Nephron progenitor cell (in vitro differentiated cells): ENCODE measurements around the gene CFAP61.

Experiments
- DNase-seq: peaks from one replicate; pipeline ENCODE4 v3.0.0; 2021
- H3K27ac Mint-ChIP-seq: 2 replicates; pipeline ENCODE4 v1.8.0; 2021; ENCODE audit warnings: mild to moderate bottlenecking, moderate library complexity, mixed read lengths
- H3K27me3 Mint-ChIP-seq: 2 replicates; pipeline ENCODE4 v1.8.0; 2021; ENCODE audit warnings: mild to moderate bottlenecking, low read depth, mixed read lengths; ENCODE audit not compliant: poor library complexity
- H3K36me3 Mint-ChIP-seq: 2 replicates; pipeline ENCODE4 v1.8.0; 2021; ENCODE audit warnings: low read depth, mixed read lengths
- H3K4me1 Mint-ChIP-seq: 2 replicates; pipeline ENCODE4 v1.8.0; 2021; ENCODE audit warnings: mixed read lengths
- H3K4me3 Mint-ChIP-seq: 2 replicates; pipeline ENCODE4 v1.8.0; 2021; ENCODE audit warnings: mild to moderate bottlenecking, moderate library complexity, mixed read lengths
- H3K9me3 Mint-ChIP-seq: 2 replicates; pipeline ENCODE4 v1.8.0; 2021; ENCODE audit warnings: mild to moderate bottlenecking, moderate library complexity, mixed read lengths
- TF ChIP-seq, protein P1 (sequence below): fragments of 200-600 bp; sonication (generic); IDR thresholded peaks from 2 replicates; pipeline ENCODE4 v1.5.0; 2021; ENCODE audit warnings: antibody characterized with exemption

The CFAP61 gene

DNA sequence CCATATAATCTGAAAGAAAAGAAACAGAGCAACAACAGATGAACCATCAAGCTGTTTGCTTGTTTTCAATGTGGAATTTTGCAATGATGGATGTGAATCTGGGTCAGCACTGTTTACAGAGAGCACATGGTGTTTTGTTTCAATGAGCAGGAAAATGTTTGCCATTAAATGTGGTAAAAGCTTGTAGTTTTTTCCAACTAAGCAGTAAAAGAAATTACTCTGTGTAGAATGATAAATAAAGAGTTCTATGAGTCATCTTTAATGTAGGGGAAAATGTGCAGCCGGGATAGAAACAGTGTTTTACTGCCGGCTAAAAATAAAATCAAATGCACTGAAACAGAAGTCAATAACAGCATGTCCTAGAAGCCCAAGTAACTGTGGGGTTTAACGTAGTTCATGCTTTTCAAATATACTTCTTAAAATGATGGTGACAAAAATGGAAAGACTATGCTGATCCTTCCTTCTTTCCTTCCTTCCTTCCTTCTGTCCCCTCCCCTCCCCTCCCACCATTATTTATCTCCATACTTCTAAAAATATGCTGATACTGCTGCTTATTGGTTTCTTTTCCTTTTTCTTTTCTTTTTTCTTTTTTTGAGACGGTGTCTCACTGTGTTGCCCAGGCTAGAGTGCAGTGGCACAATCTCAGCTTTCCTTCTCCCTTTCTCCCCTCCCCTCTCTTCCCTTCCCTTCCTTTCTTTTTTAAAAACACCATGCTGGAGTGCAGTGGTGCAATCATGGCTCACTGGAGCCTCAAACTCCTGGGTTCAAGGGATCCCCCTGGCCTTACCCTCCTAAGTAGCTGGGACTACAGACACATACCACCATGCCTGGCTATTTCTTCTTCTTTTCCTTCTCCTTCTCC, 41.5 kb upstream of the CFAP61 start:
- TF ChIP-seq, protein P1, sequence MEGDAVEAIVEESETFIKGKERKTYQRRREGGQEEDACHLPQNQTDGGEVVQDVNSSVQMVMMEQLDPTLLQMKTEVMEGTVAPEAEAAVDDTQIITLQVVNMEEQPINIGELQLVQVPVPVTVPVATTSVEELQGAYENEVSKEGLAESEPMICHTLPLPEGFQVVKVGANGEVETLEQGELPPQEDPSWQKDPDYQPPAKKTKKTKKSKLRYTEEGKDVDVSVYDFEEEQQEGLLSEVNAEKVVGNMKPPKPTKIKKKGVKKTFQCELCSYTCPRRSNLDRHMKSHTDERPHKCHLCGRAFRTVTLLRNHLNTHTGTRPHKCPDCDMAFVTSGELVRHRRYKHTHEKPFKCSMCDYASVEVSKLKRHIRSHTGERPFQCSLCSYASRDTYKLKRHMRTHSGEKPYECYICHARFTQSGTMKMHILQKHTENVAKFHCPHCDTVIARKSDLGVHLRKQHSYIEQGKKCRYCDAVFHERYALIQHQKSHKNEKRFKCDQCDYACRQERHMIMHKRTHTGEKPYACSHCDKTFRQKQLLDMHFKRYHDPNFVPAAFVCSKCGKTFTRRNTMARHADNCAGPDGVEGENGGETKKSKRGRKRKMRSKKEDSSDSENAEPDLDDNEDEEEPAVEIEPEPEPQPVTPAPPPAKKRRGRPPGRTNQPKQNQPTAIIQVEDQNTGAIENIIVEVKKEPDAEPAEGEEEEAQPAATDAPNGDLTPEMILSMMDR = no peak
- peaks cover 32% of the 10 kb centered on the region for H3K4me1 Mint-ChIP-seq
- no peak overlapping the region for H3K4me3 Mint-ChIP-seq
- H3K27me3 Mint-ChIP-seq = peaks cover 6% of the 10 kb centered on the region
- no peak for DNase-seq
- H3K27ac Mint-ChIP-seq = no peak overlapping the region
- H3K36me3 Mint-ChIP-seq = no peaks in the 10 kb centered on the region
- no peaks in the 10 kb centered on the region for H3K9me3 Mint-ChIP-seq

GRCh38 chr20:20012541-20012940, 39.8 kb upstream of the CFAP61 start:
- Mint-ChIP-seq H3K4me3 (no peak overlapping the region), H3K27me3 (peaks cover 6% of the 10 kb centered on the region), H3K4me1 (peaks cover 37% of the 10 kb centered on the region), H3K9me3 (no peaks in the 10 kb centered on the region), H3K27ac (no peak overlapping the region), H3K36me3 (no peaks in the 10 kb centered on the region)
- no peak for DNase-seq
- TF ChIP-seq, protein P1 = no peak

DNA sequence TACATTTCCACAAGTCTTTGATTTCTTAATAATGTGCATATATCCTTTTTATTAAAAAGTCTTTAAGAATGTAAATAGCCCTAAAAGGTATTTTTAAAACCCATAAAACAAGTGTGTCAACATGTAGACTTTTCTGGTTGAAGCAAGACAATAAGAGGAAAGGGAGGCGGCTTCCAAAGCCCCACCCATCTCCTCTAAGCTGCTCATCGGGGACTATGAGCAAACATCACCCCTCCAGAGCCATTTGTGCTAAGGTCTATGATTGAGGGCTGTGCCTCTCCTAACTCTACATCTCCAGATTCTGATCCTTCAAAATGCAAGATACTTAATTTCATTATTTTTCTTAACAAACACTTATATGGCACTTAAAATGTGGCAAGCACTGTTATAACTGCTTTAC, 37.7 kb upstream of the CFAP61 start:
- DNase-seq = no peak
- Mint-ChIP-seq H3K36me3 (no peaks in the 10 kb centered on the region), H3K9me3 (no peaks in the 10 kb centered on the region), H3K27me3 (no peaks in the 10 kb centered on the region), H3K4me1 (peaks cover 55% of the 10 kb centered on the region), H3K27ac (no peak overlapping the region), H3K4me3 (no peak overlapping the region)
- TF ChIP-seq, protein P1 = no peak

DNA sequence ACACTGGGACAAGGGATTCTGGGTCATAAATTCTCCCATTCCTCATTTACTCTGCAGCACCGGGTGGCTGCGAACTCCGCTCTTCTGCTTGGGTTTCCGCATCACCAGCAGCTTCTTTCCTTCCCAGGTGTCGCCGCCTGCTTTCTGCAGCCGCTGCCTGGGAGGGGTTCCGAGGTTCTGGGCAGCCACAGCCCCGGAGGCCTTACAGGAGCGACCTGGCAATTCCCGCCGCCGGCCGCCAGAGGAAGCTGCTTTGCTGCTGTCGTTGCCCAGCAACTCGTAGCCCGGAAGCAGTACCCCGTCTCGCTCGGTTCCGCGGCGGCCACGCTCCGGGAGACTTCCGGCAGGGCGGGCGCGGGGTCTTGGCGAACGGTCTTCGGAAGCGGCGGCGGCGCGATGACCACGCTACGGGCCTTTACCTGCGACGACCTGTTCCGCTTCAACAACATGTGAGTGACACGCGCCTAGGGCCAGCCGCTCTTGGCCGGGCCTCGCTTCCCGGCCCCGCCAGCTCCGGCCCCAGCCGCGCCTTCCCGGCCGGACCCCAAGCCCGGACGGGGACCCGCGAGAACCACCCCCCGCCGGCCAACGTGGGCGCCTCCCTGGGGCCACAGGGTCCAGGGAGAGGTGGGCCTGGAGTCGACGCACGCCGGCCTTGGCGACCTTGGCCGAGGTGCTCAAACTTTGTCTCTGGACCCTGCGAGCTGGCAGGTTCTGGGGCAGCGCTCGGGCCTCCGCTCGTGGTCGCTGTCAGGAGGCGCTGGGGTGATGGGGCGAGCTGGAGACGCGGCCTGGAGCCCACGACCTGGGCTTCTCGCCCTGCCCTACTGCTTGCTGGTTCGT, 35.1 kb upstream of the CFAP61 start, which contains the start of gene NAA20:
TSS of gene NAA20 (plus strand) at position 362 of the 843 bp plus-strand sequence. CDS start at position 397, 35 bp downstream.
- Mint-ChIP-seq H3K36me3 (no peaks in the 10 kb centered on the region), H3K27ac (peak within 1 kb of the TSS; percentile 91), H3K4me1 (peaks cover 58% of the 10 kb centered on the region), H3K4me3 (peak within 1 kb of the TSS; percentile 81), H3K9me3 (no peaks in the 10 kb centered on the region), H3K27me3 (no peaks in the 10 kb centered on the region)
- peak; percentile 94 for DNase-seq
- TF ChIP-seq, protein P1 = peak; percentile 63

DNA sequence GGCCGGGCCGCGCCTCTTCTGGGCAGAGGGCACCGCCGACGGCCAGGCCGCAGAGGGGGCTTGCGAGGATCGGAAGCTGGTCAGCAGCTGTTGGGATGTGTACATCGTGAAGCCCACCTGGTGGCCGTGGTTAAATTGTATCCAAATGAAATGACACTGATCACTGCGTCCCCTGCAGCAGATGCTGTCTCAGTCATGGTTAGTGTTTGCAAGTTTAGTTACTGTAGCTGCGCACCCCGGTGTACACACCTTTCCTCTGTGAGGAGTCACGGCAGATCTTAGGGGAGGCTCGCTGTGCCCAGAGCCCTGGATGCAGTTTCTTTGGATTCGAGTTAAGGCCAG, 34.5 kb upstream of the CFAP61 start:
- TF ChIP-seq, protein P1 = no peak
- Mint-ChIP-seq H3K27ac (no peak overlapping the region), H3K4me1 (peaks cover 52% of the 10 kb centered on the region), H3K4me3 (peak overlapping the region; percentile 81), H3K27me3 (no peaks in the 10 kb centered on the region), H3K36me3 (no peaks in the 10 kb centered on the region), H3K9me3 (no peaks in the 10 kb centered on the region)
- DNase-seq = no peak
